Measurements from ENCODE around the gene SCN7A. TPM values are rescaled to one million over a fixed set of nuclear protein-coding genes. Genes with fewer than 3 reads are reported as not detected.
"Not testable (repeated sequence)": the region's sequence is repeated elsewhere in the genome, so short reads cannot be mapped to it uniquely, and the experiment has no call there.

The SCN7A gene
- total RNA-seq, 1 experiment from 2014 or later: not detected

DNA sequence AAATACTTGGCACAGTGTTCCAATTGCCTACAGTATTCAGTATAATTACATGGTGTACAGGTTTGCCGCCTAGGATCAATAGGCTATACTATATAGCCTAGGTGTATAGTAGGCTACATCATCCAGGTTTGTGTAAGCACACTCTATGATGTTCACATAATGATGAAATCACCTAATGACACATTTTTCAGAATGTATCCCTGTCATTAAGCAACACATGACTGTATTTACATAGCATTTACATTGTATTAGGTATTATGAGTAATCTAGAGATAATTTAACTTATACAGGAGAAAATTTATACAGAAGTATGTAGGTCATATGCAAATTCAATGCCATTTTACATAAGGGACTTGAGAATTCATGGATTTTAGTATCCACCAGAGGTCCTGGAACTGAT, 35.4 kb downstream of the SCN7A start:
- DNase-seq (ENCODE audit: low spot score): no peak
- in situ Hi-C loops (cut with HindIII; ENCODE audit: low sequenced_read_pairs): no loop called here

DNA sequence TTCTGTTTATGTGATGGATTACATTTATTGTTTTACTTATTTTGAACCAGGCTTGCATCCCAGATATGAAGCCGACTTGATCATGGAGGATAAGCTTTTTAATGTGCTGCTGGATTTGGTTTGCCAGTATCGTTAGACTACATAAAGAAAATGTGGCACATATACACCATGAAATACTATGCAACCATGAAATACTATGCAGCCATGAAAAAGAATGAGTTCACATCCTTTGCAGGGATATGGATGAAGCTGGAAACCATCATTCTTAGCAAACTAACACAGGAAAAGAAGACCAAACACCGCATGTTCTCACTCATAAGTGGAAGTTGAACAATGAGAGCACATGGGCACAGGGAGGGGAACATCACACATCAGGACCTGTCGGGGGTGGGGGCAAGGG, 38.2 kb downstream of the SCN7A start:
- in situ Hi-C loops (cut with HindIII; ENCODE audit: low sequenced_read_pairs): not testable (repeated sequence)

DNA sequence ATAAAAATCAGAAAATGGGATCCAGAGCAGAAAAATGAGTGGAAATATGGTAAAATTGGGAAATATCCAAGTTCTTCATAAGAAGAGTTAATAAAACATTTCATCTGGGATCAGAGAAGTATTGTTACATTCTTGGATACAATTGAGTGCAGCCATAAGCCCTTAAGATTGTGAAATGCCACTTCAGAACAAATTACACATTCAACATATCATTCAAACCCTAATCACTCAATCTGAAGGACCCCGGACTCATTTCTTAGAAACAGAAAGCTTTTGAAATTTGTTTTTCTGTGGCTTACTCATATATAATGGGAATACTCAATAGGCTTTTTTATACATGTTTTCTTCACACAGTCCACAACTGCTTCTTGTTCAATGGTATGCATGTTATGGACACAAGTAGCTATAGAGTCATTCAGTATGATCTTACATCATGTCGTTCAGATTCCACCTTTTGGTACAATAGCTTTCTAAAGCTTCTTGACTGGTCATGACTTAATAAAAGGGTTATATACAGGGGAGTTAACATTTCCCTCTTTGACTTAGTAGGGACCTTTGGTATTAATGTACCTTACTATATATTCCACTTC, 39.9 kb downstream of the SCN7A start:
- no peak for DNase-seq (ENCODE audit: low spot score)
- in situ Hi-C loops (cut with HindIII; ENCODE audit: low sequenced_read_pairs): no loop called here

More for the DNA sequence above, 38.2 kb downstream of the SCN7A start:
- DNase-seq (ENCODE audit: low spot score): not testable (repeated sequence)

DNA sequence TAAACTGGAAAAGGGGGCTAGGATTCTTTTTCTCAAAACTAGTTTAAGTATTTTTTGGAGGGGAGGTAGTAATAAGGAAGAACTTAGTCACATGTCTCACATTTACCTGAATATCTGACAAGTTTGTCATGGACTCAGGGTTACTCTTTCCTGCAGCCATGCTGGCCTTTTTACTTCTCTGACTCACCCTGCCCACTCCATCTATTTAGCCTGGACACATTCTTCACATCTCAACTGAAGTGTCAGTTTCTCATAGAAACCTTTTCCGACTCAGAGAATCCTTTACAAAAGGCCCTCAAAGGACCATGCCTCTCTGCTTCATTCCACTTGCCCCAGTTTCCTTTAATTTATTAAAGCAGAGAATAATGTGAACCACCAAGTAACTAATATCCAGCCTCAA, 42.6 kb downstream of the SCN7A start:
- in situ Hi-C loops (cut with HindIII; ENCODE audit: low sequenced_read_pairs): no loop called here
- no peak for DNase-seq (ENCODE audit: low spot score)

DNA sequence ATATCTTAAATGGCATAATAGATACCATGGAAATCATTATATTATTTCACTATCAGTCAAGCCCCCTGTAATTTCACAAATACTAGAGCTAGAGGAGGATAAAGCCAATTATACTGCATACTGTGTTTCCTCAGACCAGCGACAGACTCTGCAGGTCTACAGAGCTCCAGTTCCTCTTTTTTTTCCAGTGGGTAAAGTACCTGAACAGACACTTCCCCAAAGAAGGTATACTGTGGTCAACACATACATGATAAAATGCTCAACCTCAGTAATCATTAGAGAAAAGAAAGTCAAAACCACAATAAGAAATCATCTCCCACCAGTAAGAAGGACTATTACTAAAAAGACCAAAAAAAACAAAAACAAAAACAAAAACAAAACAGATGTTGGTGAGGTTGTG, 44.6 kb downstream of the SCN7A start:
- DNase-seq (ENCODE audit: low spot score): no peak

DNA sequence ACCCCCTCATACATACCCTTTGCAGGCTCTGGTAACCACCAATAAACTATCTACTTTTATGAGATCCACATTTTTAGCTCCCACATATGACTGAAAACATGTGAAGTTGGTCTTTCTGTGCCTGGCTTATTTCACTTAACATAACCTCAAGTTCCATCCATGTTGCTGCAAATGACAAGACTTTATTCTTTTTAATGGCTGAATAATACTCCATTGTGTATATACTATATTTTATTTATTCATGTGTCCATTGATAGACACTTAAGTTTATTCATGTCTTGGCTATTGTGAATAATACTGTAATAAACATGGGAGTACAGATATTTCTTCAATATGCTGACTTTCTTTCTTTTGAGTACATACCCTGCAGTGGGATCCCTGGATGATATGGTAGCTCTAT, 45.9 kb downstream of the SCN7A start:
- no peak for DNase-seq (ENCODE audit: low spot score)
- in situ Hi-C loops (cut with HindIII; ENCODE audit: low sequenced_read_pairs): no loop called here

More for the DNA sequence above, 44.6 kb downstream of the SCN7A start:
- in situ Hi-C loops (cut with HindIII; ENCODE audit: low sequenced_read_pairs): no loop called here

DNA sequence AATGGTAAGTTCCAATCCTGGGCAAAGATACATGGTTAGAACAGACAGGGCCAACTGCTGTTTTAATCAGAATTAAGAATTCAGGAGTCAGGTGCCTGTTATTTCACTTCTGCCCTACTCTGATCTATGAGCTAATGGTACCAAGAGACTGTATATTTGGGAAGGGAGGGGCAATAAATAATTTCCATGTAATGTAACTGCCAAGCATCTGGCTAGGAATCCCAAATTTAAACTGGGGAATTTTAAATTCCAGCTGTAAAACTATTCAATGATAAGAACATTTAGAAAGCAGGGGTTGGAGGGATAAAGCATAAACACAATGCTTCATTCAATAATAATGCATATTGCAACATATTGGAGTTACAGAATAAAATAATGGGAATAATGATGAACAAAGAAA, 49.7 kb downstream of the SCN7A start:
- no peak for DNase-seq (ENCODE audit: low spot score)
- in situ Hi-C loops (cut with HindIII; ENCODE audit: low sequenced_read_pairs): no loop called here

DNA sequence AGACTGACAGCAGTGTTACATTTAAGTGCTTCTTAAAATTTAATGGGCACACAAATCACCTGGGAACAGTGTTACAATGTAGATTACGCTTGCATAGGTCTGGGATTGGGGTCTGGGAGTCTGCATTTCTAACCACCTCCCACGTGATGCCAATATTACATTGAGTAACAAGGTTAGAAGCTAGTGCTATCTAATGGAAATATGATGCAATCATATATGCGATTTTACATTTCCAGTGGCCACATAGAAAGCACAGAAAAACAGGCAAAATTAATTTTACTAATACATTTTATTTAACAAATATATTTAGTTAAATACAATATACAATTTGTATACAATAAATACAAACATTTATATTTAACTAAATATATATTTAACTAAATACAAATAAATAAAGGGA, 53.7 kb downstream of the SCN7A start:
- in situ Hi-C loops (cut with HindIII; ENCODE audit: low sequenced_read_pairs): no loop called here
- DNase-seq (ENCODE audit: low spot score): no peak

DNA sequence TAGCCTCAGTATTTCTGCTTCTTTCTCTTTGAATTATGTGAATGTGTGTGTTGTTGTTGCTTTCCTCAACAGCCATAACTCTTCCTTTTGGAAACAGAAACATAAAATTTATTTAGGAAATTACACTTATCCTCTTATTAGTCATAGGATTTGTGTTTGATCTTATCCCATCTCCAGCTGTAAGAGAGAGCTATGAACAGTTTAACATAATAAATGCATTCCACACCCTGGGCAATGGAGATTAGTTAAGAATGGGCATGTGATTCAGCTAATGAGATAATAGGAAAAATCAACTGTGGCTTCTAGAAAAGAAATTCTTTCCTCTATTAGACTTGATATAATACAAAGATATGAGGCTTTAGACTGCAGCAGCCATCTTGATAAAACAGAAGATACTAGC, 55.0 kb downstream of the SCN7A start:
- in situ Hi-C loops (cut with HindIII; ENCODE audit: low sequenced_read_pairs): no loop called here
- DNase-seq (ENCODE audit: low spot score): no peak

DNA sequence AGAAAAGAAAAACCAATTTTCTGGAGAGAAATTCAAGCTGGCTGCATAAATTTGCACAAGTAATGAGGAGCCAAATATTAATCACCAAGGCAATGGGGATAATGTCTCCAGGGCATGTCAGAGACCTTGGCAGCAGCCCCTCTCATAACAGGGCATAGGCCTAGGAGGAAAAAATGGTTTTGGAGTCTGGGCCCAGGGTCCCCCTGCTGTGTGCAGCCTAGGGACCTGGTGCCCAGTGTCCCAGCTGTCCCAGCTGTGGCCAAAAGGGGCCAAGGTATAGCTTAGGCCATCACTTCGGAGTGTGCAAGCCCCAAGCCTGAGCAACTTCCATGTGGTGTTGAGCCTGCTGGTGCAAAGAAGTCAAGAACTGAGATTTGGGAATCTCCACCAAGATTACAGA, 57.1 kb downstream of the SCN7A start:
- in situ Hi-C loops (cut with HindIII; ENCODE audit: low sequenced_read_pairs): no loop called here
- DNase-seq (ENCODE audit: low spot score): no peak

DNA sequence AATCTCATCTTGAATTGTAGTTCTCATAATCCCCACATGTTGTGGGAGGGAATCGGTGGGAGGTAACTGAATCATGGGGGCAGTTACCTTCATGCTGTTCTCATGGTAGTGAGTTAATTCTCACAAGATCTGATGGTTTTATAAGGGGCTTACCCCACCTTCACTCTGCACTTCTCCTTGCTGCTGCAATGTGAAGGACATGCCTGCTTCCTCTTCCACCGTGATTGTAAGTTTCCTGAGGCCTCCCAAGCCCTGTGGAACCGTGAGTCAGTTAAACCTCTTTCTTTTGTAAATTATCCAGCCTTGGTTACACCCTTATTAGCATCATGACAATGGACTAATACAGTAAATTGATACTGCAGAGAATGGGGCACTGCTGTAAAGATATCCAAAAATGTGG, 57.9 kb downstream of the SCN7A start:
- in situ Hi-C loops (cut with HindIII; ENCODE audit: low sequenced_read_pairs): no loop called here
- DNase-seq (ENCODE audit: low spot score): no peak

DNA sequence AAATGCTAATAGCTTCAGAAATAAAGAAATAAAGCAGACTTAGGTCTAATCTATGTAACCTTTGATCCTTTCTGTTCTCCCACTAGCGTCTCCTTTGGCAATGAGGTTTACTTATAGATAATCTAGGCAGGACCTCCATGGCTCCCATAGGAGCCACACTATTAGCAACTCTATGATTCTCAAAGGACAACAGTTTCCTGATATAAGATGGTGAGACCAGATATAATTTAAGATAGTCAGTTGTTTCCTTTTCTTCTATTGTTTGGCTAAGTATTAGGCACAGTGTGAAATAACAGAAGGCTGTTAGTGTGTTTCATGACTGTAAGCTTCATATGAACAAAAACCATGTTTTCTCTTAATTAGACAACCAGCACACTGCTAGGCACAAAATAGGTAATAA, 59.6 kb downstream of the SCN7A start:
- no peak for DNase-seq (ENCODE audit: low spot score)
- in situ Hi-C loops (cut with HindIII; ENCODE audit: low sequenced_read_pairs): no loop called here

DNA sequence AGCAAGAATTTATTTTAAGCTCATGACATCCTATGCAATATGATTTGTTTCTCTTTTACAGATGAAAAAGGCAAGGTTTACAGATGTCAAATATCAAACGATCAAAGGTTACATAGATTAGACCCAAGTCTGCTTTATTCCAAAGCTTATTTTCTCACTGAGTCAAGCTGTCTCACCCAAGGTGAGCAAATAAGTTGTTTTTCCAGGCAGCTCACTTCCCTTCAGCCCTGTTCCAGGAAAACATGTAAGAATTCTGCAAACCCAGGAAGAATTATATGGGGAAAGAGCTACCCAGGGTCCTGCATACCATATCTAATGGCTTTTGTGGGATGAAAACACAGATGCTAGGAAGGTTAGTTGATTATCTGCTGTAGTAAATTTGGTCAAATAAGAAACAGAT, 60.6 kb downstream of the SCN7A start:
- in situ Hi-C loops (cut with HindIII; ENCODE audit: low sequenced_read_pairs): no loop called here
- DNase-seq (ENCODE audit: low spot score): no peak

DNA sequence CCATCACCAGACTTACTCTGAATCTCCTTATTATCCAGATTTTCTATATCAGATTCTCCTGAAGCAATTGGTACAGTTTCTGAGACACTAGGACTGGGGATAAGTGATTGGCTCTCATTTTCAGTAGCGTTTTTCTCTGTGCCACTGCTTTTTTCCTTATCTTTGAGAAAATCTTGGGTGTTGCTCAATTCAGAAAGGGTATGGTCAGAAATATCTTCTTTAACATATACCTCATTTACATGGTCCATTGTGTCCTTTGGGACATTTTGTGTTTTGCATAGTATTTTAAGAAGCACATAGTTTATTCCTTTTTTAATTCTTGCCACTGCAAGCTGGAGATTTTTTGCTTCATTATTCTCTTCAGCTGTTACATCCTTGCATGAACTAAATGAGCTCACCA, 61.7 kb downstream of the SCN7A start:
- no peak for DNase-seq (ENCODE audit: low spot score)
- in situ Hi-C loops (cut with HindIII; ENCODE audit: low sequenced_read_pairs): no loop called here

DNA sequence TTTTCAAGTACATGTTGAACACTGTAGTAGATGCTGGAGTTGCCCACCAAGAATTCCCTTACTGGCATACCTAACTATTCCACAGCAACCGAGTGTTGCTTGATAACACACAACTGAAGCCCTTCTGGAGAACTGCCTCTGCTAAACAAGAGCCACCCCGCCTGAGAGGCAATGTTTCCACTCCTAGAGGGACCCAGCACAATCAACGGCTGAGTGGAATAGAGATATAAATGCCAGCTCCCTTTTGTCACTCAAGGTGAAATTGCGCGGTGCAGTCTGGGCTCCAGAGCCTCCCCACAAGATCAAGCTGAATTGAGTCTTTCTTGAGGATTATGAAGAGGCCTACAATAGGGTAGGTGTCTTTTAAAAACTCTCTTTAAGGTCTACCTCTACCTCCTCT, 69.2 kb downstream of the SCN7A start:
- in situ Hi-C loops (cut with HindIII; ENCODE audit: low sequenced_read_pairs): no loop called here
- no peak for DNase-seq (ENCODE audit: low spot score)

DNA sequence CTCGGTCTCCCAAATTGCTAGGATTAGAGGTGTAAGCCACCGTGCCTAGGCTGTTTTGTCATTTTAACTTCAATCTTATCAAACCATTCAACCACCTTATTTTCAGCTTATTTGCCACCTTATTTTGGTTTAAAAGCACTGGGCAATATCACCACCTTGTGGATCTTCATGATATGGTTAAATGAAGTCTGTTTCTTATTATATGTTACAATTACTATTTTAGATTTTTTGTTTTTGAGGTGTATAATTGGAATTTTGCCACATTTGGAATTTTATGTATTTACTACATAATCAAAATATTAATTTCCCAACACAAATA, 74.5 kb downstream of the SCN7A start:
- no peak for DNase-seq (ENCODE audit: low spot score)
- in situ Hi-C loops (cut with HindIII; ENCODE audit: low sequenced_read_pairs): no loop called here

DNA sequence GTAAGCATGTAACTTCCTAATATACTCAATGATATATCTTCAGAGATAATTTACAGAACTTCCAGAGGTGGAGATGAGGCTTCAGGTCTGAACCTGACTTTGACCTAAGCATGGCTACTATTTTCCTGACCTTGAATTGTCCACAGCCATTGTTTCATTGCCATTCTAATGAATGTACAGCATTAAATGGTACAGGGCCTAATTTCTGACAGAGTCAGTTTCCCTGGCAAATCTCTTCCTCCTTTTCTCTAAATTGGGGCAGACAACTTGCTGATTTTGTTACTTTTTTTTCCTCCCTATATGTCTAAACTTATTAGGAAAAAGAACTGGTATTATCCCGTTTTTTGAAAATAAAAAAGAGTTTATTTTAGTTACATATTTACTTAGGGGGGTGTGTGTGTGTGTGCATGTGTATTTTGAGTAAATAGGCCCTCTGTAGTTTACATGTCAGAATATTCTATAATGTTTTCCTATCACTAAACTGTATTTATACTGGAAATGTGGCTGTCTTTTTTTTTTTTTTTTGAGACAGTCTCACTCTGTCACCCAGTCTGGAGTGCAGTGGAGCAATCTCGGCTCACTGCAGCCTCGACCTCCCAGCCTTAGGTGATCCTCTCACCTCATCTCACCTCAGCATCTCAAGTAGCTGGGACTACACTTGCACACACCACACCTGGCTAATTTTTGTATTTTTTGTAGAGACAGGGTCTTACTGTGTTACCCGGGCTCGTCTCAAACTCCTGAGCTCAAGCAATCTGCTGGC, 75.0 kb downstream of the SCN7A start:
- no peak for DNase-seq (ENCODE audit: low spot score)
- in situ Hi-C loops (cut with HindIII; ENCODE audit: low sequenced_read_pairs): no loop called here

DNA sequence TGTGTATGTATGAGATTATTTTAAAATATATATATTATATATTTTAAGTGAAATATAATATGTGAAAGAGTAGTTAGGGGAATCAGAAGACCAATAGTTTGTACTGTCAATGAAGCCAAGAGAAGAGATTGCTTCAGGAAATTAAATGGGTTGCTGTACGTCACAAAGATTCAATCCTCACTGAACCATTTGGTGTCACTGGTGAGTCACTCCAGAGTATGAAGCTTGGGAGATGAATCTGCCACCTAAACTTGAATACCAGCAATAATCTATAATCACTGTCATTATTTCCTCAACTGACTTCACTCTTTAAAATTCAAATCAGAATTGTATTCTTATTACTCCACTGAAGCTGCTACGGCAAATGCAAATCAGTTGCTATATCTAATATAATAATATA, 76.4 kb downstream of the SCN7A start:
- in situ Hi-C loops (cut with HindIII; ENCODE audit: low sequenced_read_pairs): no loop called here
- no peak for DNase-seq (ENCODE audit: low spot score)

DNA sequence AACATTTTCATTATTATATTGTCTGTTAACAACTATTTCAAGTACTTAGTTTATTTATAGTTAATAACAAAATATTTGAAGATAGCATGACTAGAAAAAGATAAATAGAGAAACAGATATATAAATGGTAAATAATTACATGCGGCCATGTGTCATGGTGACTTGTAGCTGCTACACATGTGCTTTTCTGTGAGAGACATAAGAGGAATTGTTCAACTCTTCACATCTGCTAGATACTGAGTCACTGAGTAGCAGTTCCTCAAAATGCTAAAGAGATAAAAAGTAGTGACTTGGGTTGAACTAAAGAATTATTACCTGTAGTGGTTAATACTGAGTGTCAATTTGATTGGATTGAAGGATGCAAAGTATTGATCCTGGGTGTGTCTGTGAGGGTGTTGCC, 80.8 kb downstream of the SCN7A start:
- no peak for DNase-seq (ENCODE audit: low spot score)
- in situ Hi-C loops (cut with HindIII; ENCODE audit: low sequenced_read_pairs): no loop called here

DNA sequence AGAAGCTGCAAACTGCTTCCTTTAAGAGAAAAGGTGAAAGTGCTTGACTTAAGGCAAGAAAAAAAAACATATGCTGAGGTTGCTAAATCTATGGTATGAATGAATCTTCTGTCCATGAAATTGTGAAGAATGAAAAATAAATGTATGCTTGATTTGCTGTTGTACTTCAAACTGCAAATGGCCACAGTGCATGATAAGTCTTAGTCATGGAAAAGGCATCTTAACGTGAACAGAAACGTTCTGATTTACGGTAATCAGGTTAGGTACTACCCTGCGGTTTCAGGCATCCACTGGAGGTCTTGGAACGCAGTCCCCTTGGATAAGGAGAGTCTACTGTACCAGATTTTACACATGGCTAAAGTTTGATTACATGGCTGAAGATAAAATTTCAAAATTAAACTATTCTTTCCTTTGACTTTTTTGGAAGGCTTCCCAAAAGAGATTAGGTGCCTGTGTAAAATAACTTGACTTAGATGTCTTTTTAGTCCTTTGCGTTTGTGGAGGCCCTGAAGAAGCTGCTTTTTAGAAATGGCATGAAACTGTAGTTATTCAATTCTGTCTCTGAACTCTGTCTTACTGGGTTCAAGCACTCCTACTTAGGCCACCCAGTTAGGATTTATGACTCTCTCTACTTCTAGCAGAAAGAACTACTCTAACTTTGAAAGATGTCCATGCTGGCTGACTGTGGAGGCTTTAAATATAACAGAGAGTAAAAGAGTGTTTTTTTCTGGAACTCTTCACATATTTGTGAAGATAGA, 82.4 kb downstream of the SCN7A start:
- in situ Hi-C loops (cut with HindIII; ENCODE audit: low sequenced_read_pairs): no loop called here
- no peak for DNase-seq (ENCODE audit: low spot score)

Data from G401 (cell line).